PC-3 (cell line): Measurements from ENCODE around the gene SERPINE1. TPM values are rescaled to one million over a fixed set of nuclear protein-coding genes. Genes with fewer than 3 reads are reported as not detected.
"Not testable (repeated sequence)": the region's sequence is repeated elsewhere in the genome, so short reads cannot be mapped to it uniquely, and the experiment has no call there.

Experiments used
- ATAC-seq: fragments of 200-7000 bp; cut with Tn5 transposase; 2 replicates; pipeline ENCODE4 v1.9.1; 2020; ENCODE audit warnings: mild to moderate bottlenecking, moderate library complexity
- BruUV-seq: library from RNA; stranded (reverse); fragments of 400-500 nt; replicated peaks from 2 replicates; lab custom pipeline; 2021; lab: Mats Ljungman, UMichigan
- CTCF ChIA-PET: fragments of 300-600 bp; sonication (Branson Sonifier 250); formaldehyde crosslinking; loops from one replicate; lab custom pipeline; 2022; ENCODE audit warnings: antibody characterized with exemption; lab: Charles Lee
- POLR2A ChIA-PET: fragments of 300-600 bp; sonication (Branson Sonifier 250); formaldehyde crosslinking; loops from one replicate; lab custom pipeline; 2022; ENCODE audit warnings: antibody characterized with exemption; ENCODE audit not compliant: unreplicated experiment; lab: Charles Lee
- DNase-seq: peaks from one replicate; pipeline ENCODE4 v3.0.0-alpha.2; 2015
- H2AFZ ChIP-seq: fragments of 300-600 bp; sonication (generic); 2 replicates; pipeline ENCODE4 v1.6.0; 2016; ENCODE audit warnings: antibody characterized with exemption, low read length
- H3F3A ChIP-seq: fragments of 300-600 bp; sonication (generic); one replicate; pipeline ENCODE4 v1.6.0; 2017; ENCODE audit warnings: antibody characterized with exemption, low read length, control low read depth, mild to moderate bottlenecking; ENCODE audit not compliant: unreplicated experiment
- H3K27ac ChIP-seq: fragments of 300-600 bp; sonication (generic); 2 replicates; pipeline ENCODE4 v1.5.1; 2016; ENCODE audit warnings: mild to moderate bottlenecking, low read length
- H3K27me3 ChIP-seq: fragments of 300-600 bp; sonication (generic); 2 replicates; pipeline ENCODE4 v1.6.1; 2016; ENCODE audit warnings: low read length, mixed read lengths
- H3K36me3 ChIP-seq: fragments of 300-600 bp; sonication (generic); 2 replicates; pipeline ENCODE4 v1.6.1; 2016; ENCODE audit warnings: low read depth, mixed run types, low read length, mixed read lengths
- H3K4me1 ChIP-seq: fragments of 300-600 bp; sonication (generic); 2 replicates; pipeline ENCODE4 v1.5.1; 2016; ENCODE audit warnings: low read length; ENCODE audit not compliant: insufficient read depth
- H3K4me2 ChIP-seq: fragments of 300-600 bp; sonication (generic); 2 replicates; pipeline ENCODE4 v1.6.0; 2016; ENCODE audit warnings: low read length
- H3K4me3 ChIP-seq: fragments of 300-600 bp; sonication (generic); 2 replicates; pipeline ENCODE4 v1.5.1; 2016; ENCODE audit warnings: mild to moderate bottlenecking, low read length, mixed read lengths
- H3K79me2 ChIP-seq: fragments of 300-600 bp; sonication (generic); 2 replicates; pipeline ENCODE4 v1.6.1; 2017; ENCODE audit warnings: low read length, mixed read lengths
- H3K9ac ChIP-seq: fragments of 300-600 bp; sonication (generic); 2 replicates; pipeline ENCODE4 v1.6.0; 2016; ENCODE audit warnings: mild to moderate bottlenecking, low read length
- H3K9me2 ChIP-seq: fragments of 300-600 bp; sonication (generic); replicated peaks from 2 replicates; pipeline ENCODE4 v1.6.1; 2016; ENCODE audit warnings: mixed run types, low read length, mixed read lengths
- H3K9me3 ChIP-seq: fragments of 300-600 bp; sonication (generic); 2 replicates; pipeline ENCODE4 v1.6.1; 2016; ENCODE audit warnings: low read length, mixed read lengths
- H4K20me1 ChIP-seq: fragments of 300-600 bp; sonication (generic); 2 replicates; pipeline ENCODE4 v1.6.1; 2016; ENCODE audit warnings: low read length, mixed read lengths
- CTCF ChIP-seq: fragments of 300-600 bp; sonication (generic); conservative IDR thresholded peaks from 2 replicates; pipeline ENCODE4 v1.5.1; 2017; ENCODE audit warnings: antibody characterized with exemption, low read depth, mild to moderate bottlenecking, low read length
- EZH2 ChIP-seq: fragments of 300-600 bp; sonication (generic); IDR thresholded peaks from one replicate; pipeline ENCODE4 v1.6.1; 2017; ENCODE audit warnings: antibody characterized with exemption, mild to moderate bottlenecking, low read length; ENCODE audit not compliant: unreplicated experiment
- EZH2phosphoT487 ChIP-seq: fragments of 300-600 bp; sonication (generic); IDR thresholded peaks from 2 replicates; pipeline ENCODE4 v1.6.1; 2018; ENCODE audit warnings: mild to moderate bottlenecking, antibody characterized with exemption, low read length, borderline replicate concordance
- intact Hi-C: fragments of 100-400 bp; cut with micrococcal nuclease; formaldehyde crosslinking; loops from 2 replicates; pipeline ENCODE4 v1.9.0; 2023
- total RNA-seq: library from RNA; depleted of rRNA; stranded (reverse); fragments of >200 nt; gene quantifications from 2 replicates; pipeline ENCODE4 v1.2.3, GENCODE V29; 2014

Gene SERPINE1
- total RNA-seq, 1 experiment from 2014 or later = 46.1 TPM

- Histone ChIP-seq H3K9ac (no peak overlapping the region), H3K36me3 (no peaks in the 10 kb centered on the region), H3K9me2 (no peaks in the 10 kb centered on the region), H3K4me3 (no peak overlapping the region), H2AFZ (no peak overlapping the region), H3K9me3 (no peaks in the 10 kb centered on the region), H4K20me1 (no peaks in the 10 kb centered on the region), H3K4me1 (peaks cover 36% of the 10 kb centered on the region), H3K27me3 (no peaks in the 10 kb centered on the region), H3K79me2 (no peaks in the 10 kb centered on the region), H3K27ac (no peak overlapping the region), H3K4me2 (no peak overlapping the region), H3F3A (no peaks in the 10 kb centered on the region)
- no peak for TF ChIP-seq EZH2phosphoT487
- TF ChIP-seq CTCF = no peak
- no peak for TF ChIP-seq EZH2
- ChIA-PET POLR2A (no interaction called here), CTCF (no interaction called here)
- intact Hi-C loops = no loop called here
- ATAC-seq (no peak), DNase-seq (no peak)
- no TSS peak for BruUV-seq
Measured at GRCh38 chr7:101104193-101104713, 22.7 kb upstream of the SERPINE1 start.

GRCh38 chr7:101104799-101105198, 22.1 kb upstream of the SERPINE1 start:
- no peak overlapping the region for H3K4me3 ChIP-seq
- no peaks in the 10 kb centered on the region for H3K9me2 ChIP-seq
- H3K9me3 ChIP-seq = no peaks in the 10 kb centered on the region
- no peak for TF ChIP-seq EZH2phosphoT487
- TF ChIP-seq CTCF = no peak
- TF ChIP-seq EZH2 = no peak
- H3F3A ChIP-seq = no peaks in the 10 kb centered on the region
- POLR2A ChIA-PET = no interaction called here
- CTCF ChIA-PET = no interaction called here
- H3K36me3 ChIP-seq = no peaks in the 10 kb centered on the region
- H3K27me3 ChIP-seq = no peaks in the 10 kb centered on the region
- DNase-seq (no peak), ATAC-seq (no peak)
- no peak overlapping the region for H3K27ac ChIP-seq
- peaks cover 36% of the 10 kb centered on the region for H3K4me1 ChIP-seq
- no peak overlapping the region for H3K9ac ChIP-seq
- H3K4me2 ChIP-seq = no peak overlapping the region
- BruUV-seq = no TSS peak
- no peaks in the 10 kb centered on the region for H3K79me2 ChIP-seq
- H2AFZ ChIP-seq = no peak overlapping the region
- H4K20me1 ChIP-seq = no peaks in the 10 kb centered on the region
- intact Hi-C loops = no loop called here

DNA sequence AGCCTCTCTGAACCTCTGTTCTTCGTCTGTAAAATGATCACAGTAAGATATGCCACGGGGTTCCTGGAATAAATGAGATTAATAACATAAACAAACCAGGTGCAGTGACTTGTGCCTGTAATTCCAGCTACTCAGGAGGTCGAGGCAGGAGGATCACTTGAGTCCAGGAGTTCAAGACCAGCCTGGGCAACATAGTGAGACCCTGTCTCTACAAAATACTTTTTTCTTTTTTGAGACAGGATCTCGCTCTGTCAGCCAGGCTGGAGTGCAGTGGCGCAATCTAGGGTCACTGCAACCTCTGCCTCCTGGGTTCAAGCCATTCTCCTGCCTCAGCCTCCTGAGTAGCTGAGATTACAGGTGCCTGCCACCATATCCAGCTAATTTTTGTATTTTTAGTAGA, 21.7 kb upstream of the SERPINE1 start:
- H3K9me2 ChIP-seq, CTCF ChIA-PET, H2AFZ ChIP-seq, POLR2A ChIA-PET, H3K4me3 ChIP-seq, H3F3A ChIP-seq, H3K4me2 ChIP-seq, BruUV-seq, intact Hi-C loops, H3K79me2 ChIP-seq, H3K27ac ChIP-seq, H4K20me1 ChIP-seq, ATAC-seq, H3K27me3 ChIP-seq, H3K9me3 ChIP-seq, H3K36me3 ChIP-seq, H3K9ac ChIP-seq, DNase-seq: not testable (repeated sequence)
- H3K4me1 ChIP-seq = peaks cover 33% of the 10 kb centered on the region
